Measurements from ENCODE around the gene PCDHGA7.
"Not testable (repeated sequence)": the region's sequence is repeated elsewhere in the genome, so short reads cannot be mapped to it uniquely, and the experiment has no call there.

The PCDHGA7 gene

DNA sequence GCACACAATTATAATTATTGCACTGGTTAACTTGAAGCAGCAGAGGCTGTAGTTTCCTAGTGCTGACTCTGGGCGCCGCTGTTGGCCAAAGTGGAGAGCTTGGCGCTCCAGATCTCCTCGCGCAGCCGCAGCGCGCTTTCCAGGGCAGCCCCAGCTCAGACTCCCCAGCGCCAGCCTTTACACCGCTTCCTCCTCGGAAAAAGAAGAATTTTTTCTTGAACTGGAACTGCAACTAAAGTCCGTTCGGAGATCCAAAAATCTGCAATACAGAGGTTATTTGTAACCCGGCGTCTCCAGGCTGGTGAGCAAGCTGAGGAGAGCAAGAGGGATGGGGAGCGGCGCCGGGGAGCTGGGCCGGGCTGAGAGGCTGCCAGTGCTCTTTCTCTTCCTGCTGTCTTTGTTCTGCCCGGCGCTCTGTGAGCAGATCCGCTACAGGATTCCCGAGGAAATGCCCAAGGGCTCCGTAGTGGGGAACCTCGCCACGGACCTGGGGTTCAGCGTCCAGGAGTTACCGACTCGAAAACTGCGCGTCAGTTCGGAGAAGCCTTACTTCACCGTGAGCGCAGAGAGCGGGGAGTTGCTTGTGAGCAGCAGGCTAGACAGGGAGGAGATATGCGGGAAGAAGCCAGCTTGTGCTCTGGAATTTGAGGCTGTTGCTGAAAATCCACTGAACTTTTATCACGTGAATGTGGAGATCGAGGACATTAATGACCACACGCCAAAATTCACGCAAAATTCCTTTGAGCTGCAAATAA is 5.2 kb downstream of the PCDHGA7 start, which contains the start of gene PCDHGB4:
Gene PCDHGB4, plus strand, starts transcription at position 142 of the 755 bp plus-strand sequence. Its CDS starts 187 bp downstream, at position 329.
- H3K4me1 Mint-ChIP-seq; H3K27ac Mint-ChIP-seq; H3K27me3 Mint-ChIP-seq (ENCODE audit: low read depth, poor library complexity): not testable (repeated sequence)
- DNase-seq: peak; percentile 30
- peaks cover 60% of the 10 kb centered on the region for H3K36me3 Mint-ChIP-seq (ENCODE audit: low read depth)
- peak within 1 kb of the TSS; percentile 78 for H3K4me3 Mint-ChIP-seq
- peaks cover 96% of the 10 kb centered on the region for H3K9me3 Mint-ChIP-seq
- TF ChIP-seq CTCF (IDR thresholded peaks at IDR 0.05): peak; percentile 50

- Mint-ChIP-seq H3K9me3 (peaks cover 96% of the 10 kb centered on the region), H3K4me3 (no peak overlapping the region), H3K27ac (no peak overlapping the region), H3K36me3 (ENCODE audit: low read depth) (peaks cover 64% of the 10 kb centered on the region), H3K27me3 (ENCODE audit: low read depth, poor library complexity) (peaks cover 3% of the 10 kb centered on the region), H3K4me1 (no peaks in the 10 kb centered on the region)
- no peak for TF ChIP-seq CTCF (IDR thresholded peaks at IDR 0.05)
- DNase-seq: no peak
Observed at GRCh38 chr5:141388661-141389060, 6.1 kb downstream of the PCDHGA7 start.

- no peak for DNase-seq
- TF ChIP-seq CTCF (IDR thresholded peaks at IDR 0.05): no peak
- Mint-ChIP-seq H3K4me1 (no peaks in the 10 kb centered on the region), H3K27ac (peak overlapping the region; percentile 72), H3K36me3 (ENCODE audit: low read depth) (peaks cover 72% of the 10 kb centered on the region), H3K4me3 (peak overlapping the region; percentile 35), H3K9me3 (peaks cover 96% of the 10 kb centered on the region), H3K27me3 (ENCODE audit: low read depth, poor library complexity) (peaks cover 3% of the 10 kb centered on the region)
Observed at GRCh38 chr5:141389153-141390042, 6.9 kb downstream of the PCDHGA7 start.

GRCh38 chr5:141392429-141393198 is 10.1 kb downstream of the PCDHGA7 start, which contains the start of gene PCDHGA8:
Gene PCDHGA8 (plus strand): TSS chr5:141392633. CDS start chr5:141392814, 181 bp downstream.
- no peak for DNase-seq
- Mint-ChIP-seq H3K4me1 (no peaks in the 10 kb centered on the region), H3K27me3 (ENCODE audit: low read depth, poor library complexity) (peaks cover 3% of the 10 kb centered on the region), H3K4me3 (no peak within 1 kb of the TSS), H3K9me3 (peaks cover 95% of the 10 kb centered on the region), H3K36me3 (ENCODE audit: low read depth) (peaks cover 80% of the 10 kb centered on the region), H3K27ac (no peak within 1 kb of the TSS)
- no peak for TF ChIP-seq CTCF (IDR thresholded peaks at IDR 0.05)

GRCh38 chr5:141393267-141393666 is 10.7 kb downstream of the PCDHGA7 start:
- H3K27me3 Mint-ChIP-seq (ENCODE audit: low read depth, poor library complexity): peaks cover 3% of the 10 kb centered on the region
- H3K27ac Mint-ChIP-seq: no peak overlapping the region
- no peak for TF ChIP-seq CTCF (IDR thresholded peaks at IDR 0.05)
- H3K4me1 Mint-ChIP-seq: no peaks in the 10 kb centered on the region
- no peak overlapping the region for H3K4me3 Mint-ChIP-seq
- peaks cover 78% of the 10 kb centered on the region for H3K36me3 Mint-ChIP-seq (ENCODE audit: low read depth)
- DNase-seq: no peak
- H3K9me3 Mint-ChIP-seq: peaks cover 94% of the 10 kb centered on the region

- not testable (repeated sequence) for H3K4me1 Mint-ChIP-seq; H3K27me3 Mint-ChIP-seq (ENCODE audit: low read depth, poor library complexity); DNase-seq; H3K27ac Mint-ChIP-seq; H3K4me3 Mint-ChIP-seq
- Mint-ChIP-seq H3K36me3 (ENCODE audit: low read depth) (peaks cover 76% of the 10 kb centered on the region), H3K9me3 (peaks cover 94% of the 10 kb centered on the region)
Observed at GRCh38 chr5:141394401-141395187, 12.1 kb downstream of the PCDHGA7 start.

DNA sequence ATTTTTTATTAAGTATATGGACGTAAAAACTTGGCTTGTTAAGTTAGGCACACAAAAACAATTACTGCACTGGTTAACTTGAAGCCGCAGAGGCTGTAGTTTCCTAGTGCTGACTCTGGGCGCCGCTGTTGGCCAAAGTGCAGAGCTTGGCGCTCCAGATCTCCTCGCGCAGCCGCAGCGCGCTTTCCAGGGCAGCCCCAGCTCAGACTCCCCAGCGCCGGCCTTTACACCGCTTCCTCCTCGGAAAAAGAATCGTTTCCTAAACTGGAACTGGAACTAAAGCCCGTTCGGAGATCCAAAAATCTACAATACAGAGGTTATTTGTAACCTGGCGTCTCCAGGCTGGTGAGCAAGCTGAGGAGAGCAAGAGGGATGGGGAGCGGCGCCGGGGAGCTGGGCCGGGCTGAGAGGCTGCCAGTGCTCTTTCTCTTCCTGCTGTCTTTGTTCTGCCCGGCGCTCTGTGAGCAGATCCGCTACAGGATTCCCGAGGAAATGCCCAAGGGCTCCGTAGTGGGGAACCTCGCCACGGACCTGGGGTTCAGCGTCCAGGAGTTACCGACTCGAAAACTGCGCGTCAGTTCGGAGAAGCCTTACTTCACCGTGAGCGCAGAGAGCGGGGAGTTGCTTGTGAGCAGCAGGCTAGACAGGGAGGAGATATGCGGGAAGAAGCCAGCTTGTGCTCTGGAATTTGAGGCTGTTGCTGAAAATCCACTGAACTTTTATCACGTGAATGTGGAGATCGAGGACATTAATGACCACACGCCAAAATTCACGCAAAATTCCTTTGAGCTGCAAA is 15.4 kb downstream of the PCDHGA7 start, which contains the start of gene PCDHGB5:
Gene PCDHGB5, plus strand, starts transcription at position 192 of the 796 bp plus-strand sequence. Its CDS starts 181 bp downstream, at position 373.
- not testable (repeated sequence) for H3K27ac Mint-ChIP-seq; H3K27me3 Mint-ChIP-seq (ENCODE audit: low read depth, poor library complexity); DNase-seq; H3K4me3 Mint-ChIP-seq; H3K4me1 Mint-ChIP-seq
- peaks cover 70% of the 10 kb centered on the region for H3K36me3 Mint-ChIP-seq (ENCODE audit: low read depth)
- H3K9me3 Mint-ChIP-seq: peaks cover 88% of the 10 kb centered on the region

All from nephron progenitor cell (in vitro differentiated cells).